CD4-positive, alpha-beta T cell treated with Interleukin-10 for 1 hour (primary cell): ENCODE measurements around the gene IL17D.

Experiments
- DNase-seq: peaks from one replicate; pipeline ENCODE4 v3.0.0-alpha.2; 2020

The IL17D gene

GRCh38 chr13:20696073-20696472 lies 7.4 kb upstream of the IL17D start:
- no peak for DNase-seq

- DNase-seq: no peak
These were observed 3.8 kb upstream of the IL17D start for GRCh38 chr13:20699715-20700114.

- DNase-seq: no peak
These were observed 3.2 kb upstream of the IL17D start for GRCh38 chr13:20700288-20700687.

- no peak for DNase-seq
These were observed 2.0 kb upstream of the IL17D start for GRCh38 chr13:20701461-20701860.

- no peak for DNase-seq
These were observed 977 bp upstream of the IL17D start for GRCh38 chr13:20702530-20702914.

- DNase-seq: peak; percentile 83
These were observed 420 bp downstream of the IL17D start for GRCh38 chr13:20703780-20704458.

- DNase-seq: no peak
These were observed 1.1 kb downstream of the IL17D start for GRCh38 chr13:20704459-20705069.

GRCh38 chr13:20706661-20707060 lies 3.2 kb downstream of the IL17D start:
- DNase-seq: no peak

- DNase-seq: no peak
These were observed 4.7 kb downstream of the IL17D start for GRCh38 chr13:20708216-20708615.

GRCh38 chr13:20709369-20709768 lies 5.9 kb downstream of the IL17D start:
- DNase-seq: no peak

- no peak for DNase-seq
These were observed 6.3 kb downstream of the IL17D start for GRCh38 chr13:20709782-20710181.

- DNase-seq: no peak
These were observed 8.0 kb downstream of the IL17D start for GRCh38 chr13:20711301-20712044.

GRCh38 chr13:20713014-20713376 lies 9.5 kb downstream of the IL17D start:
- no peak for DNase-seq

- DNase-seq: no peak
These were observed 10.3 kb downstream of the IL17D start for GRCh38 chr13:20713751-20714150.

- DNase-seq: no peak
These were observed 10.7 kb downstream of the IL17D start for GRCh38 chr13:20714161-20714560.

GRCh38 chr13:20714563-20715329 lies 11.2 kb downstream of the IL17D start:
- no peak for DNase-seq

- DNase-seq: no peak
These were observed 11.8 kb downstream of the IL17D start for GRCh38 chr13:20715330-20715712.

GRCh38 chr13:20716951-20717350 lies 13.5 kb downstream of the IL17D start:
- no peak for DNase-seq

GRCh38 chr13:20717581-20718542 lies 14.4 kb downstream of the IL17D start:
- DNase-seq: no peak

GRCh38 chr13:20718958-20719566 lies 15.6 kb downstream of the IL17D start:
- DNase-seq: no peak

GRCh38 chr13:20719783-20720182 lies 16.3 kb downstream of the IL17D start:
- DNase-seq: no peak

GRCh38 chr13:20720499-20720898 lies 17.0 kb downstream of the IL17D start:
- no peak for DNase-seq
